Skeletal muscle satellite cell (primary cell): Measurements from ENCODE around the gene ECM1.

Source experiments
- H3K27me3 ChIP-seq: 2 replicates; pipeline ENCODE4 v1.7.0; 2013; ENCODE audit warnings: low read length; ENCODE audit not compliant: control insufficient read depth, insufficient read depth
- H3K36me3 ChIP-seq: 2 replicates; pipeline ENCODE4 v1.7.0; 2013; ENCODE audit warnings: mild to moderate bottlenecking, control low read depth, low read length; ENCODE audit not compliant: insufficient read depth
- H3K4me1 ChIP-seq: 2 replicates; pipeline ENCODE4 v1.7.0; 2013; ENCODE audit warnings: low read length; ENCODE audit not compliant: control insufficient read depth, insufficient read depth
- H3K4me2 ChIP-seq: 2 replicates; pipeline ENCODE4 v1.7.0; 2013; ENCODE audit warnings: mild to moderate bottlenecking, low read length
- H3K4me3 ChIP-seq: 2 replicates; pipeline ENCODE4 v1.7.0; 2013; ENCODE audit warnings: low read length
- H3K9ac ChIP-seq: 2 replicates; pipeline ENCODE4 v1.7.0; 2013; ENCODE audit warnings: mild to moderate bottlenecking, low read depth, low read length, moderate library complexity
- H3K9me3 ChIP-seq: replicated peaks from 2 replicates; pipeline ENCODE4 v1.7.0; 2013; ENCODE audit warnings: mild to moderate bottlenecking, control low read depth, low read length

ECM1 gene

DNA sequence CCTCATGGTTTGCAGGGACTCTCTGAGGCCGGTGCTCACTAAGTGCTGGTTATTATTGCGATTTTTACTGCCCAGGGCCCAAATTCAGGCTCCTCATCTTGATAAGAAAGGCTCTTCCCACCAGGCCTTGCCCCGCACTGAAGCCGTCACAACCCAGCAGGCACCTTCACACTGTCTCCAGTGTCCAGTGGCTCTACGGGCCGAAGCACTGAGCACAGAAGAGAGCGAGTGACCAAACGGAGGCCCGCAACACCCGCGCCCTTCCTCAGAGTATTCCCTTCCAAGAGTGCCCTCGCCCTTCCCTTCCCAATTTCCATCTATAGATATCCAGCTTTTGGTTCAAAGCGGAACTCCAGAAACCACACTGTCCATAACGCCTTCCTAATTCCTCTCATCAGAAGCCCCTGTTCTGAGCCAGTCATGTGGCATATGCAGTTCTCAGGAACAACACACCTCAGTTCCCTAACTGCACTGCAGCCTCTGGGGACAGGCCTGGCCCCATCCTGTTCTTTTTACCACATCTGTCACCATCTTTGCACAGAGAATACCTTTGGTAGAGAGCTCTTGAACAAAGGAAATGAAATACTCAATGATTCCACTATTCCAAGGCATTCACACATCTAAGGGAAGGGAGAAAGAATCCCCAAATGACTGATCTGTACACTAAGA, 22.7 kb downstream of the ECM1 start:
- no peaks in the 10 kb centered on the region for H3K27me3 ChIP-seq
- peaks cover 26% of the 10 kb centered on the region for H3K4me1 ChIP-seq
- H3K9ac ChIP-seq = no peak overlapping the region
- no peaks in the 10 kb centered on the region for H3K9me3 ChIP-seq
- H3K36me3 ChIP-seq = no peaks in the 10 kb centered on the region
- no peak overlapping the region for H3K4me2 ChIP-seq
- H3K4me3 ChIP-seq = no peak overlapping the region

DNA sequence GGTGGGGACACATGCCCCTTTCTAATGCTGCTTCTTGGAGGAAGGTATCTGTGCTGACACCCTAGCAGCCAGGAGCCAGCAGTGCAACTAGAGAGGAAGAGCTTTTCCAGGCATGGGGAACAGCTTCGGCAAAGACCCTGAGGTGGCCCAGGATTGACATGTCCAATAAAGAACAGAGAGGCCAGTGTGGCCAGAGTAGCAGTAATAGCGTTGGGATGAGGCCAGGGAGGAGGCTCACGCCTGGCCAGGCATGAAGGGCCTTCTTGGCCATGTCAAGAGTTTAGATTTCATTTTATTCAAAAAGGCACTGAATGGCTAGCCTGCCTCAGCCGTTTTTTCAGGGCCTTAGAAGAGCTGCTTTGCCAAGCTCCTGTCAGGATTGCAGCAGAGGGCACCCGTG, 25.0 kb downstream of the ECM1 start:
- no peak overlapping the region for H3K4me2 ChIP-seq
- no peaks in the 10 kb centered on the region for H3K36me3 ChIP-seq
- no peak overlapping the region for H3K9ac ChIP-seq
- H3K4me1 ChIP-seq = peaks cover 40% of the 10 kb centered on the region
- no peaks in the 10 kb centered on the region for H3K27me3 ChIP-seq
- H3K4me3 ChIP-seq = no peak overlapping the region
- H3K9me3 ChIP-seq = no peaks in the 10 kb centered on the region

DNA sequence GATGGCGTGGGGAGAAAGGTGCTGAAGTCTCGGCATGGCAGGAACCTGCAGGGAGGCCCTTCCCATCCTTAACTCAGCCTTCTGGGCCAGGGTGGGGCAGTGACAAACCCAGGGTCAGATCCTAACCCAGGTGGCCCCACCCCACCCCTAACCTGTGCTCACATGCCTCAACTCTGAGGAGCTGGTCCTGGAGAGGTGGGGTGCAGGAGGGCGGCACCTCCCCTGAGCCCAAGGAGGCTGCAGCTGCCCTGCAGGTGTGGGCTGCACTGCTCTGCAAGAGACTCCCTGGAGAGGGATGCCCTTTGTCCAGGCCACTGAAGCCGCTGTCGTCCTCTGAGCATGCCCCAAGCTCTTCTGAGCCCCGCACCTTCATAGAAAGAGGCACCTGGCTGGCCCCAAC, 26.1 kb downstream of the ECM1 start:
- Histone ChIP-seq H3K27me3 (no peaks in the 10 kb centered on the region), H3K36me3 (no peaks in the 10 kb centered on the region), H3K9ac (no peak overlapping the region), H3K4me3 (no peak overlapping the region), H3K4me2 (no peak overlapping the region), H3K9me3 (no peaks in the 10 kb centered on the region), H3K4me1 (peaks cover 39% of the 10 kb centered on the region)

DNA sequence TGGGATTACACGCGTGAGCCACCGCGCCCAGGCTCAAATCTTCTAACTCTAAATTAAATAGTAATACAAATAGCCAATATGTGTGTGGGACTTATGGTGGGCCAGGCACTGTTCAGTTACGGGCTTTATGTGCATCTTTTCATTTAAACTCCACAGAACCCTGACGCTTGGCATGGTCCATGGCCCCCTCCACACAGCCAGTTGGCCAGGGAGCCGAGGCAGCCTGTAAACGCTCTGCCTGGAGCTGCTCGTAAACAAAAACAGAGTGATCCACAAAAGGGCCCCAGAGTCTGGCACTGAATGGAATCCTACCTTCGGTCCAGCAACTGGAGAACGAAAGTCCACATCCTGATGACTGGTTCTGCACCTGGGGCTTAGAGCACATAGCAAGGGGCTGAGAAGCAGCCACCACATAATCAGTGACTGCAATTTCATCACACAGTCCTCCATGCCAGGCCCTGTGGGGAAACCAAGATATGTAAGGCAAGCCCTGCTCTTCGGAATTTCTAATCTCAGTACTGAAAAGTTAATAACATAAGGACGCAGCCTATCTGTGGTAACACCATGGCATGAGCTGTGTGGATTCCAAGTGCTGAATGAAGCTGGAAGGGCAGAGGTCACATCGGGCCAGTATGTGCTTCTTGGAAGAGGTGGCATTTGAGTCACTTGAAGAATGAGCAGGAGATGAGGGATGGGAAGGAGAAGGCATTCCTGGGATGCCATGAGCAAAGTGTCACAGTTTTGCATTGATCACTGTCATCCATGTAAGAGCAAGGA, 27.8 kb downstream of the ECM1 start:
- Histone ChIP-seq H3K4me3 (no peak overlapping the region), H3K4me2 (peak overlapping the region; percentile 3), H3K9ac (no peak overlapping the region), H3K4me1 (peaks cover 36% of the 10 kb centered on the region), H3K27me3 (no peaks in the 10 kb centered on the region), H3K9me3 (no peaks in the 10 kb centered on the region), H3K36me3 (no peaks in the 10 kb centered on the region)

DNA sequence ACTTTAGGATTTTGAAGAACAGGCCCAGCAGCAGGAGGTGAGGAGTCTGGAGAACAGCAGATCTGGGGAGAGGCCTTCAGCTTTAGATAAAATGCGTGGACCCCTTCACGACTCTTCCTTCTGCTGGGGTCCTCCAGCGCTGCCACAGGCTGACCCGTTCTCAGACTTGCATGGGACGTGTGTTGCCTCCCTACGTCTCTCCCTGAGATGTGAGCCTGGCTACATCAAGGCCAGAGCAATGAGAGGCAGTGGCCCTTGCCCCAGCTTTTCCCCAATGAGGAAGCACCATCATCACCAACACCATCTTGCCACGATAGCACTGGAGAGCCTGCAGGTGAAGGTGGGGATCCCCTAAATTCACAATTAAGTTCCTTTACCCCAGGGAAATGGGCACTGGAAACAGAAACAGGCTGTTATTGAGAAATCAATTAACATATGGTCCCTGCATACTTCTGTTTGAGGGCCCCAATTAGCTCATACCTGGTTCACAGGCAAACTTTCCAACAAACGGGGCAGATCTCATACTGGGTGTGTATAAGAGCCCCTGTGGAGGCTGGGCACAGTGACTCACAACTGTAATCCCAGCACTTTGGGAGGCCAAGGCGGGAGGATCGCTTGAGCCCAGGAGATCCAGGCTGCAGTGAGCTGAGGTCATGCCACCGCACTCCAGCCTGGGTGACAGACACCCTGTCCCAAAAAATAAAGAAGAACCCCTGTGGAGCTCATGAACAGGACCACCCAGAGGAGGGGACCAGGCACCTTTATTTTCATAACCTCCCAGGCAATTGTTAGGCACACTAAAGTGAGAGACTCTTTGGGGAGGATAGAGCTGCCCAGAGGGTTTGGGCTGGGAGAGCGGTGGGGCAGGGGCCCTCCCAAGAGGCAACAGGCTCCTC, 29.2 kb downstream of the ECM1 start:
- Histone ChIP-seq H3K9me3 (no peaks in the 10 kb centered on the region), H3K4me1 (peaks cover 36% of the 10 kb centered on the region), H3K4me2 (no peak overlapping the region), H3K4me3 (no peak overlapping the region), H3K36me3 (no peaks in the 10 kb centered on the region), H3K27me3 (no peaks in the 10 kb centered on the region), H3K9ac (peak overlapping the region; percentile 11)

DNA sequence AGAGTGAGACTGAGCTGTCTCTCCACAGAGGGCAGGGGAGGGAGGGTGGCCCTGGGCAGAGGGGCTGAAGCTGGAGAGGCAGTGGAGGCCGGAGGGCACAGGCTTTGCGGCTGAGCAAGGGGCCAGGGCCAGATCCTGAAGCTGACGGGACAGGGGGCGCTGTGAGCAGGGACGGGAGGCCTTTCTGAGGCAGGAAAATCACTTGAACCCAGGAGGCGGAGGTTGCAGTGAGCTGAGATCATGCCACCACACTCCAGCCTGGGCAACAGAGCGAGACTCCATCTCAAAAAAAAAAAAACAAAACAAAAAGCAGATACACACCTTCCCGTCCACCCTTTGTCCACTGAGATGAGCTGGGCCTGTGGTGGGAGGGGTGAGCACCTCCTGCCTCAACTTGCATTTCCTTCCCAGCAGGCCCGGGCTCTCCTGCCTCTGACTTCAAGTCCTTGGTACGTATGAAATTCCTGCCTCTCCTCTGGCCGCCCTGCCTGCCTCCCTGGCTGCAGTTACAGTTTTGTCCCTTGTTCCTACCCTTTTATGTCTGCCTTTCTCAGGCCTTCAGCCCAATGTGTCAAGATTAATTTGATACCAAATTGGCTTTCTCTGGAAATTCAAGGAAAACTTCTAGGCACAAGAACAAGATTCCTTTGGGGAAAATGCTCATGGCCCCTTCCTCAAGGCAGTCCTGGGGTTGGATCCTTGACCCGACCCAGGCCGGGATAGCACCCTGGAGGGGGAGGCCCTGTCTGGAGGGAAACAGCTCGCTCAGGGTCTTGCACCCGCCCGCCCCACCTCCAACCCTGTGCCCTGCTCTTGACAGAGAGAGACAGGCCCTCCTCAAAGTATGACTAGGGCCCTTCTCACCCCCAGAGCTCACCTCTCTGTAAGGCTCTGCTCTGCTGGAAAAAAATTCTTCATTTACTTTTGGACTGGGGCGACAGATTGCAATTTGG, 30.1 kb downstream of the ECM1 start:
- no peaks in the 10 kb centered on the region for H3K36me3 ChIP-seq
- peak overlapping the region; percentile 62 for H3K9ac ChIP-seq
- peaks cover 31% of the 10 kb centered on the region for H3K4me1 ChIP-seq
- no peak overlapping the region for H3K4me2 ChIP-seq
- H3K27me3 ChIP-seq = no peaks in the 10 kb centered on the region
- no peaks in the 10 kb centered on the region for H3K9me3 ChIP-seq
- H3K4me3 ChIP-seq = no peak overlapping the region

DNA sequence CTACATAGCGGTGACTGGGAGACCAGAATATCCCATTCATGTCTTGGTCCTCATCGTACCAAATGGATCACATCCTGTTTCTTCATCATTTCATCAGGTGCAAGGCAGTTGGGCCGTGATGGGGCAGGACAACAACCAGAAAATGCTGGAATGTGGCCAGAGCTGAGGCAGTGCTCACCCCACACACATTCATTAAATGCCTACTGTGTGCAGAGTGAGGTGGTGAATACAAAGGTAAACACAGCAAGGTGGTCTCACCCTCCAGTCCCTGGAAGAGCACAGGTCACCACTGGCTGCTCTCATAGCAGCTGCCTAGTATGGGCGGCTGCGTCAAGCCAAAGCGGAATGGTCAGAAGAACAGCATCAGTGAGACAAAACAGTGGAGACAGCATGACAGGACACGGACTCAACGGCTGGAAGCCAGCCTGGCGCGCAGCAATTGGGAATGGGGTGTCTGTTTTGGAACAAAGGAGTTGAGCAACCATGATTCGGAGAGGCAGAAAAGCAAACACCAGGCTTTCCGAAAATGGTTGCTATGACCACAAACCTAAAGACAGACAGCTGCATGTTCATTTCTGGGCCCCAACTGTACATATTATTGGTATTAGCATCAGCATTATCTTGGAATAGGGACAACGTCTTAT, 35.7 kb downstream of the ECM1 start:
- Histone ChIP-seq H3K36me3 (no peaks in the 10 kb centered on the region), H3K9ac (peak overlapping the region; percentile 10), H3K4me3 (no peak overlapping the region), H3K4me2 (peak overlapping the region; percentile 65), H3K9me3 (no peaks in the 10 kb centered on the region), H3K27me3 (no peaks in the 10 kb centered on the region), H3K4me1 (peaks cover 19% of the 10 kb centered on the region)

DNA sequence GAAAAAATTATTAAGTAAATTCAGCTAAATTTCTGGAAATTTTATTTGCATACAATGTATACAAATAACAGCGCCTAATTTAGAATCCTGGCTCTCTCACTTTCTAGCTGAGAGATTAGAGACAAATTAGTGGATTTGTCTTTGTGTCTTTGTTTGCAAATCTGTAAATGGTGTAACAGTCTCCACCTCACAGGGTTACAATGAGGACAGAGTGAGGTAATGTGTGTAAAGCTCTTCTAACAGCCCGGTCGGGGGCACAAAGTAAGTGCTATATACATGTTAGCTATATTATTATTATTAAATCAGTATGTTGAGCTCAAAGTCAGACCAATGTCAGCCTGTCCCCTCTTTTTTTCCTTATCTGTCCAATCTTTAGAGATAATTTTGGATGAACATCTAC, 36.3 kb downstream of the ECM1 start:
- peaks cover 19% of the 10 kb centered on the region for H3K4me1 ChIP-seq
- H3K4me3 ChIP-seq = no peak overlapping the region
- H3K4me2 ChIP-seq = peak overlapping the region; percentile 65
- no peaks in the 10 kb centered on the region for H3K36me3 ChIP-seq
- H3K9ac ChIP-seq = no peak overlapping the region
- H3K27me3 ChIP-seq = no peaks in the 10 kb centered on the region
- no peaks in the 10 kb centered on the region for H3K9me3 ChIP-seq

DNA sequence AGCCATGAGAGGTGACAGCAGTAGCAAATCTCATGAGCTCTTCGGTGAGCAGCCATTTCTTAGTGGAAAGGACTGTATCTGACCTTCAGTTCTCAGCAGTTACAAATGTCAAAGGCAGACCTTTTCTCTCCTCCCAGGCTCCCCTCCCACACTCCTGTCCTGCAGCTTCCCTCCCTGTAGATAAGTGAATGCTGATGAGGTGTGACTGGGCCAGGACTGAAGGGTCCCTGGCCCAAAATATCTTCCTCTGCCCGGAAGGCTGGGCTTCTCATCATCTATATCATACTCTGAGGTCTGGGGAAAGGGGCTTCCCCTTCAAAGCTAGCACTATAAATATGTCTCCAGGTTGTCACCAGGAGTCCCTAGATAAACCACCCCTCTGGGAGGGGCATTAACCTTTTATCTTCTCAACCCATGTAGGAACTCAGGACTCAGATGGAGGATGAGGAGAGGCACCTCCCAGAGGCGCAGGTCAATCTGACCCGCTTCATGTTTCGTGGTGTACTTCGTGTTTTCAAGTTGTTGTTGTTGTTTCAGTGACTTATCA, 37.6 kb downstream of the ECM1 start:
- Histone ChIP-seq H3K36me3 (no peaks in the 10 kb centered on the region), H3K4me1 (peaks cover 30% of the 10 kb centered on the region), H3K27me3 (no peaks in the 10 kb centered on the region), H3K9ac (no peak overlapping the region), H3K4me3 (no peak overlapping the region), H3K4me2 (no peak overlapping the region), H3K9me3 (no peaks in the 10 kb centered on the region)

DNA sequence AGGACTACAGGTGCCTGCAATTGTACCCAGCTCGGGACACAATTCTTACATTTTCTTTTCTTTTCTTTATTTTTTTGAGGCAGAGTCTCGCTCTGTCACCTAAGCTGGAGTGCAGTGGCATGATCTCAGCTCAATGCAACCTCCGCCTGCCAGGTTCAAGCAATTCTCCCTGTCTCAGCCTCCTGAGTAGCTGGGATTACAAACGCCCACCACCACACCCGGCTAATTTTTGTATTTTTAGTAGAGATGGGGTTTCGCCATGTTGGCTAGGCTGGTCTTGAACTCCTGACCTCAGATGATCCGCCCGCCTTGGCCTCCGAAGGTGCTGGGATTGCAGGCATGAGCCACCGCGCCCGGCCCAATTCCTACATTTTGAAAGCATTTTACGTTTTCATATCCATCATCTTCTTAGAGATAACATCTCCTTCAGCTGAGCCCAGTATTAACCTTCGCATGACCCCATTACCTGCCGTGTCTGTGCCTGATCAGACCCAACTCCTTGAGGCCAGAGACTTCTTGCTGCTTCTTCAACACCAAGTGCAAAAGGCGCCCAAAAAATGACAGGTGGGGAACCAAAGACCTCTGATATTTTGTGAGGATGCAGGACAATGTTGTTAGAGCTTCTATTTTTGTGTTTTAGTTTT, 38.5 kb downstream of the ECM1 start:
- no peak overlapping the region for H3K4me2 ChIP-seq
- no peak overlapping the region for H3K4me3 ChIP-seq
- no peaks in the 10 kb centered on the region for H3K27me3 ChIP-seq
- H3K9ac ChIP-seq = no peak overlapping the region
- H3K9me3 ChIP-seq = no peaks in the 10 kb centered on the region
- H3K36me3 ChIP-seq = no peaks in the 10 kb centered on the region
- peaks cover 39% of the 10 kb centered on the region for H3K4me1 ChIP-seq
